HG03196 (cell line): ENCODE measurements around the gene SAT1.
"Not testable (repeated sequence)": the region's sequence is repeated elsewhere in the genome, so short reads cannot be mapped to it uniquely, and the experiment has no call there.

Experiments
- ATAC-seq: cut with Tn5 transposase; IDR thresholded peaks from one replicate; pipeline ENCODE4 v1.9.1; 2021; ENCODE audit not compliant: unreplicated experiment

Gene SAT1

GRCh38 chrX:23782863-23783588, at the start of gene SAT1:
Gene SAT1 (plus strand): TSS chrX:23783173. CDS start chrX:23783352, 179 bp downstream.
- peak; percentile 83 for ATAC-seq

- no peak for ATAC-seq
Observed at GRCh38 chrX:23736030-23736429, 46.9 kb upstream of the SAT1 start.

- no peak for ATAC-seq
Observed at GRCh38 chrX:23737413-23737812, 45.6 kb upstream of the SAT1 start.

- no peak for ATAC-seq
Observed at GRCh38 chrX:23742174-23742696, 40.7 kb upstream of the SAT1 start.

DNA sequence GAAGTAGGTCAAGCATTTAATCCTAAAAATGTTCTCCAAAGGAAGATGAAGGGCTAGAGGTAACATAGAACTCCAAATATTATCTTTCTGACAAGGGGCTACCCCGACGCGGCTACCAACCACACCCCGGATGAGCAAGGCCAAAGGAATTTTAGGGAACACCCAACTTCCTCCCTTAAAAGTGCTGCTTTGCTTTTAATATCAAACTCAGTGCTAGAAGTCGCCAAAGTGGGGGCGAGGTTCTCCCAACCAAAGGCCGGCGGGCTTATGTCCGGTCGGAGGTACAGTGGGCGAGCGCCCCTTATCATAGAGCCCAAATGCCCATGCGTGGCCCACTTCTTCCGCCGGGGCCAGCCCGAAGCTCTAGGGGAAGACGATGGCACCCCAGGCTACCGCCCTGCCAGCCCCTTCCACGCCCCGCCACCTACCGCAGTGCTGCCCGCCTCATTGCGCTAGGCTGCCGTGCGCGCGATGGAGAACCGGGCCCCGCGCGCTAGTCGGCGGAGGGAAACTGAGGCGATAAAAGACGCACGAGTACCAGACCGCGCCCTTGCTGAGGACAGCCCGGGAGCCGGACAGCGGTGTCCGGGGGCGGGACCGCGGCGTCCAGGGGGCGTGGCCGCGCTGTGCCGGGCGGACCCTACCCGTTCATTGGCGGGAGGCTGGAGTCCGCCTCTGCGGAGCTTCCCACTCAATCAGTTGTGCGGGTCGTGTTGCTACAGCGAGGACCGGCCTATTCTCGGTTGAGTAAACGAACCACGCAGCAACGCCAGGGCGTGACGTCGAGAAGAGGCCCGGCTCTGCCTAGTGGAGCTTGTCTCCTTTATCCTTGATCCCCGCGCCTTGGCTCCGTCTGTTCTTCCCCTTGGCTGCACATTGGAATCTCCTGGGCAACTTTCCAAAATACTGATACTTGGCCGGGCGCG, 40.0 kb upstream of the SAT1 start, which contains the start of gene ACOT9:
ACOT9 (minus strand) TSS at position 580 of the 926 bp plus-strand sequence; CDS start at position 448, 132 bp downstream.
- ATAC-seq, result peak; percentile 94

DNA sequence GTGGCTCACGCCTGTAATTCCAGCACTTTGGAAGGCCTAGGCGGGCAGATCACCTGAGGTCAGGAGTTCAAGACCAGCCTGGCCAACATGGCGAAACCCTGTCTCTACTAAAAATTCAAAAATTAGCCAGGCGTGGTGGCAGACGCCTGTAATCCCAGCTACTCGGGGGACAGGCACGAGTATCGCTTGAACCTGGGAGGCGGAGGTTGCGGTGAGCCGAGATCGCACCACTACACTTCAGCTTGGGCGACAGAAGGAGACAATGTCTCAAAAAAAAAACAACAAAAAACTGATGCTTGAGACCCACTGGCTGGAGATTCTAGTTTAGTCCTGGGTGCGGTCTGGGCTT, 39.4 kb upstream of the SAT1 start:
- ATAC-seq, result not testable (repeated sequence)

DNA sequence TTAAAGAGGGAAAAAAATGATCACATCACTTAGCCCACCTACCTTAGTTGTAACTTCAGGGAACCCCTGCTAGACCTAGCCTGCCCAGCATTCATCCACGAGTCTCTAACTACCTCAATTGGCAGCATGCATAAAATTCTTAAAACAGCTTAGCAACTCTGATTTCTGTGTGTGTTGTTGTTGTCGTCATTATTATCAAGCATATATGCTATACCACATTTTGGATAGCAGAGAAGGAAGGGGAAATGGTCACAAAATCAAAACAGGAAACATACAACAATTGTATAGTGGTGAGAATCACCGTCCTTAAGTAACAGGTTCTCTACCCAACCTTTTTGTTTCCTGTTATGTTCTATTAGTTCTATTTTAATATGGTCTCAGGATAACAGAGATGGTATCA, 37.2 kb upstream of the SAT1 start:
- ATAC-seq, result no peak

DNA sequence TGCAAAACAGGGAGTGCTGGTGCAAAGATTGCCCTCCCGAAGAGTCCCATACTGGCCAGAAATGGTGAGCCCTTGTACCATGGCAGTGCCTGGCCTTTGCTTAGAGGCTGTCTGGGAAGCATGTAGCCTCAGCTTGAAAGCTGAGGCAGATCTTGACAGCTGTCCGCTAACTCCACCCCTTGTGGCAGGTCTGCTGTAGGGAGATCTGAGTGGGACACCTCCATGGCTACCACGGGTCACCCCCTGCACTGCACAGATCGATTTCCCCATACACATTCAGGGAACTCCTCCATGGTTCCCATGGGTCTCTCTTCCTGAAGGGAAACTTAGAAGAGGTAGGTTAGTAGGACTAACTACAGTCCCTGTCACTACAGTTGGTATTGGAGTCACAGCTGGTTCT, 33.8 kb upstream of the SAT1 start:
- ATAC-seq, result no peak

DNA sequence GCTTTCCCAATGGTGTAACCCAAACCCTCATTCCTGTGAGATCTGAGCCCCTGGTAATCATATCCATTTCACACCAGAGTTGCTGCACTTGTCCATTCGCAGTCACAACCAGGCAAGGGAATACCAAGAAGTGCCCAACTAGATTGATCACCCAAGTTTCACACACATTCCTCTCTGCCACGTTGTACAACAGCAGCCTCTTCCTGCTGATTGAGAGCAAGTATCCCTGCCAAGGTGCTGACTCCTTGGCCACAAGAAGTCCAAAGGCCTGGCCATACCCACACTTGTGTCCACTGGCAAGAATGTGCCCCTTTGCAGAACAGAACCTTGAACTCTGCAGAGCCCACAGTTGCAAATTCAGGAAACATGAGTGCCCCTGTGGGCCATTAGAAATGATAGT, 33.4 kb upstream of the SAT1 start:
- ATAC-seq, result no peak

DNA sequence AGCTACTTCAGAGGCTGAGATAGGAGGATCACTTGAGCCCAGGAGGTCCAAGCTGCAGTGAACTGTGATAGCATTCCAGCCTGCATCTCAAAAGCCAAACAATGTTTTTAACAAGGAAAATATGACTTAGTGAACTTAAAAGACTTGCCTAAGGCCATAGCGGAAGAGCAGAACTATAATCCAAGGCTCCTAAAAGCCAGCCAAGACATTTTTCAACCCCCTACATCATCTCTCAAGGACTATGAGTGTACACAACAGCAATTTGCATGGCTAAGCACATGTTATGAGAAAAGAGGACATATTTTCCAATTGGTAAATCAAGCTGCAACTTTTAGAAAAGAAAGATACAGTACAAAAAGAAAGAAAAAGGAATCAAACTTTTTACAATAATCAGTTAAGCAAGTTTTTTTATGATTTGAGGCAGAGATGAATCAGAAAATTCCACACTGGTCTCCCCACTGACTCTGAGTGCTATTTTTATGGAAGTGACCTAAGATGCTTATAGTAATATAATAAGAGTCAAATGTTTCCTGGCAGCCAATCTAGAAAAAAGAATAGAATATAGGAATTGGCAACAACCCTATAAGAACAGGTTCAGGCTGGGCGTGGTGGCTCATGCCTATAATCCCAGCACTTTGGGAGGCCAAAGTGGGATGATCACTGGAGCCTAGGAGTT, 30.1 kb upstream of the SAT1 start:
- no peak for ATAC-seq

DNA sequence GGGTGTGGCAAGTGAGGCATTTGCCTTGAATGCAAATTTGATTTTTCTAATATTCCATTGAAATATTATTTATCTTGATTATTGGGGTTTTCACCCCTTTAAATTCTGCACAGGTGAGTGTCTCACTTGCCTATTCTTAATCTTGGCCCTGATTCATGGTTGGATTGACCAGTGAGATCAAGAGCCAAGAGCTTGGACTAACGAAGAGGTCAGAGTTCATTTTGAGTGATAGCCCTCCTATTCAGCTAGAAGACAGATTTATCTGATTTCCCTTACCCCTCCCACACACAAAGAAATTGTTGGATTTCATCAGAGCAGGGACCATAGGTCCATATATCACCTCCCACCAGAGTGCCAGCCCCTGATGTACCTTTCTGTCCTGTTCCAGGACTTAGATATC, 28.3 kb upstream of the SAT1 start:
- no peak for ATAC-seq

DNA sequence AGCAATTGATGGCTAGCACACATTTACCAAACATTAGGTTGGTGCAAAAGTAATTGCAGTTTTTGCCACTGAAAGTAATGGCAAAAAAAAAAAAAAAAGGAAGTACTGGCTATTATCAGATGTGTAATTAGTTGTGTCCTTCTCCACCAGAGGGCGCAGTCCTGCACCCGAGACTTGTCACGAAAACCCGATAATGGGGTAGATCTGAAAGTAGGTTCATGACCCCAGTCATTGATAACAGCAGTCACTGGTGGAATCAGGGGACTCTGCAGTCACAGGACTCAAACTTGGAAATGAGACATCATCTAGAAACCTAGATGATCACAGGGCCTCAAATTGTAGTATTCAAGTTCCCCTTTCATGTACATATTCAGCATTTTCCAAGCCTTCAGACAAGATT, 26.8 kb upstream of the SAT1 start:
- no peak for ATAC-seq

DNA sequence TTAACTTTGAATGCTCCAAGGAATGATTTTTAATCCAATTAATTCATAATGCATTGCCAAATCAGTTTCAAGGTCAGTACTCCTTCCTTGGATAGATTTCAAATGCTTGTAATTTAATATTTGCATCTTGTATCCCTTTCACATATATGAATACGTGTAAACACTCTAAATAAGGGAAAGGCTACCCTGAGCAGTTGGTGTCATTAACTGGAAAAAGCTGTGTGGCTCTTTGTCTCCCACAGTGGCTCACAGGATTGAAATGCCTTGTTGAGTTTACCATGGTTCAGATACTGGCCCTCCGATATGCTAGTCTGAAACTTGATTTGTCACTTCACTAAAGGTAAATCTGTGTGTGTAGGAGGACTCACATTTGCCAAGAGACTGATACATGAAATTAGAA, 23.2 kb upstream of the SAT1 start:
- no peak for ATAC-seq

DNA sequence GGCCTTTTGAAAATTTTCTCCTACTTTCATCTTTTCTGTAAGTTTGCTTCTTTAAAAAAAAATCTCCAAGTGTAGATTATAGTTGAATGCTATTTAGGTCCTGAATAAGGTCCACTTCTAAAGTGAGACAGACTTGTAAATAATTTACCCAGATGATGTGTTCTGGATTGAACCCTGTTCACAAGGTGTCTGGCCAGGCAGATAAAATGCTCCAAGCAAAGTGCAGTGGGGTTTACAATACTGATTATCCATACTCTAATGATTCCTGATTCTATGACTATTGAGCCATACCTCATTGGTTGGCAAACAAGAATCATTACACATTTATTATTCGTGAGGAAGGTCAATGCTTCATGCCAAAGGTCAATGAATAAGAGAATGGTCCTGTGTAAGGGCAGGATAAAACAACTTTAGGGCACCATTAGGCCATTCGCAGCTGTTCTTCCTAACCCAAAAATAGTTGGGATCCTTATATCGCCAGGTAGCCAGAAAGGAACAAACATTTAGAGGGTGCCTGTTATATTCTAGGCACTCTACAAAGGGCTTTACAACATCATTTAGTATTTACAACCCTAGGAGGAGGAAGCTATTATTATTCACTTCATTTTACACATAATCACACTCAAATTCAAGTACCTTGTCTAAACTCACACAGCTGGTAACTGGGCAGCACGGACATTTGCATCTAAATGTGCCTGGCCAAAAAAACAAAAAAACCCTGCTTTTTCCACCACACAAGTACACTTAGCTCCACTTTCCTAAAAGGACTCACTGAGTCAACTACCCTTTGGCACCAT, 18.6 kb upstream of the SAT1 start:
- no peak for ATAC-seq

DNA sequence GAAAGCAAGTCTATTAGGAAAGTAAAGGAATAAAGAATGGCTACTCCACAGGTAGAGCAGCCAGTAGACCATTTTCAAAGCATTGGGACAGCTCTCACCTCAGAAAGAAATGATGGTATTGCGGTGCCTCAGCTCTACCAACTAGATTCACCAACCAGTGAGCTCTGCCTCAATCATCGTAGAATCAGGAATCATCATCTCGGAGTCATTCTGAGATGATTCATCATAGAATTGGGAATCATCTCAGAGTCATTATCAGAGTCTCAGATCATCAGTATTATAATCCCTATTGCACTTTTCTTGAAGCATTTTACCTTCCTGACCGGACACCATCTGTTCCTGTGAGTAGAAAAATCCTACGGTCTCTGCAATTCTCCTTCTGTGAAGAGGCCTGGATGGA, 17.5 kb upstream of the SAT1 start:
- no peak for ATAC-seq

- no peak for ATAC-seq
Observed at GRCh38 chrX:23765868-23766267, 17.1 kb upstream of the SAT1 start.

GRCh38 chrX:23766650-23767551, 16.1 kb upstream of the SAT1 start:
- ATAC-seq, result no peak

GRCh38 chrX:23770142-23770541, 12.8 kb upstream of the SAT1 start:
- no peak for ATAC-seq

DNA sequence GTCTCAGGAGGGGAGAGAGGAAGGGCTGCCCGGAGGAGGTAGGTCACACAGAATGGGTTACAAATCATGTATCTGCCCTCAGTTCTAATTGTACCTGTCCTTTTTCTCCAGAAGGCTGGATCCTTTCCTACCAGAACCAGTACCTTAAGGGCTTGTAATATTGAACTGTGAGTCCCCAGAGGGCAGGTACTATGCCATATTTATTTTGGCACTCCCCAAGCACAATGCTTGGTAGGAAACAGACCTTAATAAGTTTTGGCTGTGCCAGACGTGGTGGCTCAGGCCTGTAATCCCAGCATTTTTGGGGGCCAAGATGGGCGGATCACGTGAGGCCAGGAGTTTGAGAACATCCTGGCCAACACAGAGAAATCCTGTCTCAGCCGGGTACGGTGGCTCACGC, 11.9 kb upstream of the SAT1 start:
- ATAC-seq, result not testable (repeated sequence)
